NOMO-1 (cell line): Measurements from ENCODE around the gene PPIL3.

Experiments used
- DNase-seq, 2 experiments: peaks; one replicate each; lab custom pipeline; 2025; ENCODE audit not compliant: unreplicated experiment in 2 of 2; lab: John Stamatoyannopoulos, UW

Gene PPIL3

GRCh38 chr2:200861617-200862155 is 27.2 kb downstream of the PPIL3 start:
- DNase-seq: no peak

GRCh38 chr2:200860092-200860795 is 28.6 kb downstream of the PPIL3 start:
- no peak for DNase-seq

- DNase-seq: no peak
Measured at GRCh38 chr2:200856806-200857205, 32.1 kb downstream of the PPIL3 start.

GRCh38 chr2:200852605-200853004 is 36.3 kb downstream of the PPIL3 start:
- no peak for DNase-seq

- no peak for DNase-seq
Measured at GRCh38 chr2:200851398-200852248, 37.3 kb downstream of the PPIL3 start.

- DNase-seq: no peak
Measured at GRCh38 chr2:200850512-200851256, 38.2 kb downstream of the PPIL3 start.

- no peak for DNase-seq
Measured at GRCh38 chr2:200847939-200848338, 40.9 kb downstream of the PPIL3 start.

GRCh38 chr2:200847269-200847668 is 41.6 kb downstream of the PPIL3 start:
- DNase-seq: no peak

- no peak for DNase-seq
Measured at GRCh38 chr2:200845669-200846325, 43.1 kb downstream of the PPIL3 start.

GRCh38 chr2:200845194-200845593 is 43.7 kb downstream of the PPIL3 start:
- no peak for DNase-seq

GRCh38 chr2:200843993-200844948 is 44.6 kb downstream of the PPIL3 start:
- no peak for DNase-seq

GRCh38 chr2:200839513-200839912 is 49.4 kb downstream of the PPIL3 start:
- no peak for DNase-seq

- DNase-seq: no peak
Measured at GRCh38 chr2:200834701-200835100, 54.2 kb downstream of the PPIL3 start.

GRCh38 chr2:200829258-200829655 is 59.6 kb downstream of the PPIL3 start:
- DNase-seq: no peak

- no peak for DNase-seq
Measured at GRCh38 chr2:200828572-200829257, 60.2 kb downstream of the PPIL3 start.

GRCh38 chr2:200828104-200828503 is 60.8 kb downstream of the PPIL3 start:
- DNase-seq: no peak

GRCh38 chr2:200821686-200822245 is 67.1 kb downstream of the PPIL3 start:
- DNase-seq: no peak
